Measurements from ENCODE around the gene MYO15A. TPM values are rescaled to one million over a fixed set of nuclear protein-coding genes. Genes with fewer than 3 reads are reported as not detected.

MYO15A gene
- total RNA-seq, 1 experiment from 2014 or later: 0.36 TPM

GRCh38 chr17:18226284-18226945, 117.9 kb downstream of the MYO15A start:
- in situ Hi-C loops (cut with HindIII; ENCODE audit: low pct_unique_long_range_greater_than_20kb, low sequenced_read_pairs): no loop called here

GRCh38 chr17:18227635-18228034, 119.1 kb downstream of the MYO15A start:
- no peak overlapping the region for H3K4me3 ChIP-seq (ENCODE audit: low read depth in 2 of 2, low read length in 2 of 2)
- ChIA-PET POLR2A (no interaction called here), CTCF (no interaction called here)
- no peaks in the 10 kb centered on the region for H3K36me3 ChIP-seq (ENCODE audit: control insufficient read depth, insufficient read depth, low read length)
- in situ Hi-C loops (cut with HindIII; ENCODE audit: low pct_unique_long_range_greater_than_20kb, low sequenced_read_pairs): no loop called here
- H3K4me1 ChIP-seq (ENCODE audit: control insufficient read depth, insufficient read depth, low read length): peaks cover 2% of the 10 kb centered on the region; the same call in 1 of the 2 replicates
- H3K9me3 ChIP-seq (ENCODE audit: control insufficient read depth, insufficient read depth, low read depth, low read length): no peaks in the 10 kb centered on the region
- intact Hi-C loops (cut with micrococcal nuclease; ENCODE audit: unreplicated experiment): no loop called here
- H3K27ac ChIP-seq (ENCODE audit: low read length): no peak overlapping the region
- no peak for TF ChIP-seq REST (IDR thresholded peaks at IDR 0.05; ENCODE audit: insufficient read depth in 1 of 2, low read depth in 2 of 2, low read length in 1 of 2)
- no peak for TF ChIP-seq TCF7L2 (IDR thresholded peaks at IDR 0.05; ENCODE audit: low read depth, low read length)
- no peak for TF ChIP-seq SIN3A (IDR thresholded peaks at IDR 0.05; ENCODE audit: borderline replicate concordance, insufficient read depth, low read depth, low read length)
- no peak for TF ChIP-seq CTCF (IDR thresholded peaks at IDR 0.05)
- BruUV-seq (replicated peaks): no TSS peak
- DNase-seq (ENCODE audit: low read depth, low spot score) (no peak), ATAC-seq (no peak)
- no peaks in the 10 kb centered on the region for H3K27me3 ChIP-seq (ENCODE audit: control insufficient read depth, insufficient read depth, low read length)

More at GRCh38 chr17:18226284-18226945, 117.9 kb downstream of the MYO15A start:
- Histone ChIP-seq H3K27me3 (ENCODE audit: control insufficient read depth, insufficient read depth, low read length) (no peaks in the 10 kb centered on the region), H3K36me3 (ENCODE audit: control insufficient read depth, insufficient read depth, low read length) (no peaks in the 10 kb centered on the region), H3K4me1 (ENCODE audit: control insufficient read depth, insufficient read depth, low read length) (peaks cover 2% of the 10 kb centered on the region), H3K9me3 (ENCODE audit: control insufficient read depth, insufficient read depth, low read depth, low read length) (no peaks in the 10 kb centered on the region), H3K4me3 (ENCODE audit: low read depth in 2 of 2, low read length in 2 of 2) (peak overlapping the region; percentile 72 to 80), H3K27ac (ENCODE audit: low read length) (peak overlapping the region; percentile 76)
- TF ChIP-seq CTCF (IDR thresholded peaks at IDR 0.05) (no peak), POLR2AphosphoS5 (IDR thresholded peaks at IDR 0.05; ENCODE audit: low read depth, low read length) (no peak), REST (IDR thresholded peaks at IDR 0.05; ENCODE audit: insufficient read depth in 1 of 2, low read depth in 2 of 2, low read length in 1 of 2) (no peak), TCF7L2 (IDR thresholded peaks at IDR 0.05; ENCODE audit: low read depth, low read length) (no peak), SIN3A (IDR thresholded peaks at IDR 0.05; ENCODE audit: borderline replicate concordance, insufficient read depth, low read depth, low read length) (no peak)
- intact Hi-C loops (cut with micrococcal nuclease; ENCODE audit: unreplicated experiment): no loop called here
- DNase-seq (ENCODE audit: low read depth, low spot score) (no peak), ATAC-seq (no peak)
- CTCF ChIA-PET: no interaction called here
- no TSS peak for BruUV-seq (replicated peaks)
- POLR2A ChIA-PET: no interaction called here

All from Panc1 (cell line).